COR-L47 (cell line): ENCODE data around the gene NRF1.

Source experiments
- DNase-seq: peaks from one replicate; lab custom pipeline; 2025; lab: John Stamatoyannopoulos, UW

The NRF1 gene

GRCh38 chr7:129686063-129686462, 74.5 kb downstream of the NRF1 start:
- no peak for DNase-seq

DNA sequence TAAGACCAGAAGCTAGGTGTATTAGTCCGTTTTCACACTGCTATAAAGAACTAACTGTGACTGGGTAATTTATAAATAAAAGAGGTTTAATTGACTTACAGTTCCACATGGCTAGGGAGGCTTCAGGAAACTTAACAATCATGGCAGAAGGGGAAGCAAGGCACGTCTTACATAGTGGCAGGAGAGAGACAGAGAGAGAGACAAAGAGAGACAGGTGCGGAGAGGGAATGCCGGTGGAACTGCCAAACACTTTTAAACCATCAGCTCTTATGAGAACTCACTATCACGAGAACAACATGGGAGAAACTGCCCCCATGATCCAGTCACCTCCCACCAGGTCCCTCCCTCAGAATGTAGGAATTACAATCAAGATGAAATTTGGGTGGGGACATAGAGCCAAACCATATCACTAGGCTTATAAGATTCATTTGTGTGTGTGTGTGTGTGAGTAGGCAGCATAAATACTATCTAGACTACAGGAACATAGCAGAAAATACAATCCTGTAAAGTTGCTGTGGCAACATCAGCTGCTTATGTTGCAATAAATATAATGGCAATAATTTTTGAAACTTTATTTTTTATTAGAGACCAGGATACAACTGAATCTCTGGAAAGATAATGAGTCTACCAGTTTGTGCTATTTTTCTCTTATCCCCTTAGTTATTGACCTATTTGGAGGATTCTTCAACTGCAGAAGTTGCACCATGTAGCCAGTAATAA, 77.1 kb downstream of the NRF1 start:
- DNase-seq, result no peak

DNA sequence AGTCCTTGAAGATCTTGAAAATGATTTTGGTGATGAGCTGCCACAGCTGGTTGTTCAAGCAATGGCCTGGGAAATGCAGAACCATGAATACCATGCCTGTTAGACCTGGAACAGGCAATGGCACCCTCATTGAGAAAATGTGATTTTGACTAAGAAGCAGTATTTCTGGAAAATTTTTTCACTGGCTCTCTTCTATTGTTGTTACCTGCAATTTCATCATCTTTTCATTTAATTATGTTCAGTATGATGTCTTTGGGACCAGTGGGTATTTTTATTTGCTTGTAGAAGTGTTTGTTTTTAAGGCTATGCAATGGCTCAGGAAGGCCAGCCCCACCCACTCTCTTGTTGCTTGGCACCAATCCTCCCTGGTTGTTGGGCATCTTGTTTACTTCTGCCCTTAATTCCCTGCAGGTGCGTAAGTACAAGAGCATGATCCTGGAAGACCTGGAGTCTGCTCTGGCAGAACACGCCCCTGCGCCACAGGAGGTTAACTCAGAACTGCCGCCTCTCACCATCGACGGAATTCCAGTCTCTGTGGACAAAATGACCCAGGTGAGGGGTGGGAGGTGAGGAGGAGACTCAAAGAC, 78.6 kb downstream of the NRF1 start:
- peak; percentile 89 for DNase-seq

DNA sequence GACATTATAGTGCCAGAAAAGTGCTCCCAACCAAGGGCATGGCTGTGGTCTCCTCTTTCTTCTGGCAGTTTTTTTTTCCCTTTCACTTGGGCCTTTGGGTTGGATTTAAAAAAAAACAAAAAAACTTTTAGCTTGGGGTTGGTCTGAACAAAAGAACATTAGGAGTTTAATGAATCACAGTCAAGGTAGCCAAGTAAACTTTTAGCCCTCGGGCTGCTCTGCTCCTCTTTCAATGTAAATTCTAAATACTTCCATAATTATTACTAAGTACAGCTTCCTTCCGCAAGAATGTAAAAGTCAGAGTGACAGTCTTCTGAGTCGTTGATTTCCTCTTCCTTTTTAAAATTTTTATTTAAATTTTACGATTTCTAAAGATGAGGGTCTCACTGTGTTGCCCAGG, 79.2 kb downstream of the NRF1 start:
- no peak for DNase-seq

DNA sequence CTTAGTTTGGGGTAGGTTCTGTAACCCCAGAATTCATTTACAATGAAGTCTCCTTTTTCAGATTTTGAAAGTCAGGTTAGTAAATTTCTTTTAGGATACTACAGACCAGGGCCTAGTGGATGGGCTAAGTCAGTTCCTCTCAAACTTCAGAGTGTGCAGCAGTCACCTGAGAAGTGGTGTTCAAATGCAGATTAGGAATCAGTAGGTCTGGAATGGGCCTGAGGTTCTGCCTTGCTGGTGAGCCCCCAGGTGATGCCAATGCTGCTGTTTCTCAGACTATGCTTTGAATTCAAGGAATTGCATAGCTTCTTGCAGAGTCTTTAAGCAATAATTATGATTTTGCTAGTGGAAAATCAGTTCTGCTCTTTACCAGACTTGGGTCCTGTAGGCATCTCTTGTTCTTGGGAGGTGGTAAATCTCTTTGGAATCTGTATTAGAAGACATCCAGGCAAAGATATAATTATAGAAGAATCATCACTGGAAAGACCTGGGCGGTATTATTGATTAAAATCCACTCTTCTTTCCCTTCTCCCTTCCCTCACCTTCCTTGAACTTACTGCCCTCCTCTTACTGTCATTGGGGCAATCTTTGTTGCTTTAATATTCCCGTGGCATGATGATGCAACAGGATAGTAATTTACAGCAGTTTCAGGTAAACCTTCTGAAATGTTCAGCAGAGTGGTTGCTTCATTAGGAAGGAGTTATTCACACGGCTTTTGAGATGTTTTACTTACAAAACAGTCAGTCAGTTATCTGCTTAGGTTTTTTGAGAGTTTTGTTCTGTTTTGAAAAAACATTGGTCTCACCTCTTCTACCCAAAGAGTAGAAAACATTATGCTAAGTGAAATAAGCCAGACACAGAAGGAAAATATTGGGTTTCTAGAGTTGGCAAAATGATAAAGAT, 87.2 kb downstream of the NRF1 start:
- no peak for DNase-seq

- DNase-seq, result no peak
Measured at GRCh38 chr7:129702316-129702715, 90.8 kb downstream of the NRF1 start.

DNA sequence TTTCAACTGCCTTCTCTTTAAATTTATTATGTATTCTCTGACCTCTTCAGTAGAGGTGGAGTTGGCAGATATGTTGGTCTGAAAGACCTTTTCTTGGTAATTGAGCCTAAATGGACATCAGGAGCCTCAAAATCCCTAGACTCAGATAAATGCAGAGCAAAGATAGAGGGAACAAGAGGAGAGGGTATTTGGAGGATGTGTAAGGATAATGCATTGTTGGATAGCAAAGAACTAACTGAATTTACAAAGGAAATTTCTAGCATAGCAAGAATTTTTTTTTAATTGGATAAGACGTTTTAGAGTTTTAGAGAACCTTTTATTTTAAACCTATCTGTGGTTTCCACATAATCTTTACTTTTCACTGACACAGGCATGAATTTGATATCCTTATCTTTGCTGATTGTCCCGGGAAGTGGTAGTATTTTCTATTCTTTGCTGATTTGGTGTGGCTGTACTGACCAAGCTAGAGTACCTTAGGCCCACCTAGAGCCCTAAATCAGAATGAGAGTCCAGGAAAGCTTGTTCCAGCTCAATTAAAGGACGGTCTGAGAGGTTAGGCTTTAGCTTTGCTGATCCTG, 91.3 kb downstream of the NRF1 start:
- no peak for DNase-seq

DNA sequence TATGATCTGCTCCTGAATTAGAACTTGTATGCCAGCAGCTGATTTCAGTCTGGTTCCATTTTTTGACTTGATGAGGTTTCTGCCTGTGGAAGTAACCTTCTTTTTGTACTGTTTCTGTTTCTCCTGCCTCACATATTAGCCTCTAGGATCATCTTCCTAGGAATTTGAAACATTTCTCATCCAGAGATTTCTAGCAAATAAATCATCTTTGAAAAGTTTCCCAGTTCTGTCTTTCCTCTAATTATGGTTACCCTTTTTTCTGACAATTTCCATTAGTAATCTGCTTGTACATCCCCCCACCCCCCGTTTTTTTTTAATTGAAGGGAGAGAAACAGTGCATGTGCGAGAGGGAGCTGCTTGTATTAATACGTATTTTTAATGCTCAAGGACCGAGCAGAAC, 92.2 kb downstream of the NRF1 start:
- DNase-seq, result no peak

DNA sequence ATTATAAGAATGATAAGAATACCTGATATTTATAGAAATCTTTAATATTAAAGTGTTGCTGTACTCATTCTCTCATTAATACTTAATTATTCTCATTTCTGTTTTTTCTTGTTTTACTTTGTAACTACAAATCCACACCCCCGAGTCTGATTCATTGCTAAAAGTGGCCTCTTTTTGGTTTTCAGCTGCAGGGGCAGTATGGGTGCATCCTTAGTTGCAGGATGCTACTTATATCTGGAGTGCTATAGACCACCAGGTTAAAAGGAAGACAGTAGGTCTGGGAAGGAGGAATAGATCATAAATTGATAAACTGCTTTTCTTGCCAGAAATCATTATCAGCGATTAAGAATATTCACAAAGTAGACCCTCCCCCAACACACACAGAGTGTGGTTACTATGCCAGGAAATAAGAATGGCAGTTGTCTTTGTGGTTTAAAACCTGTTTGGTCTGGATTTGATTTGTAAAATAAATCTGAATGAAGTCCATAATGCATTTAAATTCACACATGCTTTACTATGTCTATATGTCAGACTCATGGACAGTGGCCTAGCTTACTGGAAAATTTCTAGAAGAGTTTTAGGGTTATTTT, 96.5 kb downstream of the NRF1 start:
- DNase-seq, result peak; percentile 34

DNA sequence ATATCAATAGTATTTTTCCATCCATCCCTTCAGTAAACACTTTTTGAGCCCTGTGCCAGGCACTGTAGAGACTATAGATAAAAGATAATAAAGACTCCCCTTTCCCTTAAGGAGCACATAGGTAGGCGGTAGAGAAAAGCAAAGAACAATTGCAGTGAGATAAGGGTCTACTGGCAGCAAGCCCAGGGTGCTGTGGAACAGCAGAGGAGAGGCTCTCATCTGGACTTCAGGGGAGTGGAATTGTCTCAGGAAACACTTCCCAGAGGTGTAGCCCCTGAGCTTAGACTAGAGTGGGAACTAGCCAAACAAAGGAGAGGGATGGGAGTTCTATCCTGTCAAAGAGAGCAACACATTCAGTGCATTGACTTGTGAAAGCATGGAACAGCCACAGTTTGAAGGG, 102.0 kb downstream of the NRF1 start:
- peak; percentile 13 for DNase-seq

- DNase-seq, result no peak
Measured at GRCh38 chr7:129714514-129715063, 103.1 kb downstream of the NRF1 start.

- DNase-seq, result peak; percentile 73
Measured at GRCh38 chr7:129719980-129720732, 108.6 kb downstream of the NRF1 start.

GRCh38 chr7:129721068-129721467, 109.5 kb downstream of the NRF1 start:
- no peak for DNase-seq

- DNase-seq, result no peak
Measured at GRCh38 chr7:129723679-129724078, 112.2 kb downstream of the NRF1 start.

GRCh38 chr7:129724796-129725195, 113.3 kb downstream of the NRF1 start:
- no peak for DNase-seq

DNA sequence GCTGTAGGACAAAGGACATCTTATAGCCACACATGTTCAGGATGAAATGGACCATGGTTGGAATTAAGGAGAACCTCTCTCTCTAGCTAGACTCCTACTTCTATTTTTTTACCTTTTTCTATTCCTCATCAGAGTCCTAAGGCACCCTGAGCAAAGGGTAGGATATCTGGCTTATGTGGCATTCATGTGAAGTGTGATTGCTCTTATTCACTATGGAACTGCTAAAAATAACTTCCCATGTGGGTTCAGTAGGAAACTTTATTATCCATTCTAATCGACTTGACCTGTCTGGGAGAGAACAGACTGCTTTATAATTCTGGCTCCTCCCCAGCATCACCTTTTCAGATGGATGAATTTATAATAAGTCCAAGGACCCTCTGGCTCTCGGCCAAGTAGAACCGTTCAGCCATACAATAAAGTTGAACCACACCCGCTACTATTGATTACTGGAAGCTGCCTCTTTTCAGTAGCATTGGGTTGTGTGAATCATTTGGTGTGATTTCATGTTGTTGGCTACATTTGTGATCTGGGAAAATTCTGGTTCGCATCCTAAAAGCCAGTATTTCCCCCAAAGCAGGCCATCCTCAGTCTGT, 117.5 kb downstream of the NRF1 start:
- DNase-seq, result peak; percentile 48

DNA sequence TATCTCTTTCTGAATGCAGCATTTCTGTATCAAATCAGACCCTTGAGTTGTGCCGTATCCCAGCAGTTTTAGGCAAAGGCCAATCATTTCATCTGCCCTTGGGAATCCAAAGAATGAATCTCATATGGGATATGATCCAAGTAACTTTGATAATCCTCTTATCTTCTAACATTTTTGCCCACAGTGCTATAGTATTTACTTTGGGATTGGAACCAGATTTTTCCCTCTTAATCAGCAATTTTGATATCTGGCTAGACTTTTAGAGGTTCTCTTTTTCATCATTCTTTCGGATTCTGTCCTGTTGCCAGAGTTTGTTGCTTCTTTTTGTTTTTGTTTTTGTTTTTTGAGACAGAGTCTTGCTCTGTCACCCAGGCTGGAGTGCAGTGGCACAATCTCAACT, 118.0 kb downstream of the NRF1 start:
- DNase-seq, result no peak

DNA sequence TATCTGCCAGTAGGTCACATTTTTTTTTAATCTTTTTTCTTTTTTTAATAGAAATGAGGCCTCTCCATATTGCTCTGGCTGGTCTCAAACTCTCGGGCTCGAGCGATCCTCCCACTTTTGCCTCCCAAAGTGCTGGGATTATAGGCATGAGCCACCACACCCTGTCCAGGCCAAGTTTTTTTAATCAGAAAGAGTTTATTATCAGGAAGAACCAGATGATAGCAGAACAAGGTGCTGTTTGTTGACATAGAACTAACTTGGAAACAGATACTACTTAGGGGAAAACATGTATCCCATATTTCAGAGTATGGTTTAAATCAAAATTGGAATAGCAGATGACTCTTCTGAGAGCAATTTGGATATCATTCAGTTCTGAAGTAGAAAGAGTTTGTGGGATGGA, 118.6 kb downstream of the NRF1 start:
- no peak for DNase-seq

DNA sequence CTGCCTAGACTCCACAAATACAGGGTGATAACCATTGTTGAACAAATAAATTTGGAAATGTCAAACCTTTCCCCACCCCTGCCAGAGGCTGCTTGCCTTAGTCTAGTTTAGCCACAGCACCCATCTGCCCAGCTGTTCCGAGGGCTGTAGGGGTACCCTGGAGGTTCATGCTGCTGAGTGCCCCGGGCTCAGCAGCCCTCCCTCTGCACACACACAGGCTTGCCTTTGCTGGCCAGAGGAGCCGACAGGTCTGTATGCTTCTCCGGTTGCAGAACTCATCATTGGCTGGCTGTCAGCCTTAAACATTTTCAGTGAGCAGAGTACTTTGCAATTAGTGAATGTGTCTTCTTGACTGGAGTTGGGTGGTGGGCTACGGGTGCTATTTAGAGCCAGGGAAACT, 122.9 kb downstream of the NRF1 start:
- DNase-seq, result no peak

GRCh38 chr7:129739427-129739826, 127.9 kb downstream of the NRF1 start:
- no peak for DNase-seq
